ENCODE data around the gene HECA.
"Not testable (repeated sequence)": the region's sequence is repeated elsewhere in the genome, so short reads cannot be mapped to it uniquely, and the experiment has no call there.

HECA gene

DNA sequence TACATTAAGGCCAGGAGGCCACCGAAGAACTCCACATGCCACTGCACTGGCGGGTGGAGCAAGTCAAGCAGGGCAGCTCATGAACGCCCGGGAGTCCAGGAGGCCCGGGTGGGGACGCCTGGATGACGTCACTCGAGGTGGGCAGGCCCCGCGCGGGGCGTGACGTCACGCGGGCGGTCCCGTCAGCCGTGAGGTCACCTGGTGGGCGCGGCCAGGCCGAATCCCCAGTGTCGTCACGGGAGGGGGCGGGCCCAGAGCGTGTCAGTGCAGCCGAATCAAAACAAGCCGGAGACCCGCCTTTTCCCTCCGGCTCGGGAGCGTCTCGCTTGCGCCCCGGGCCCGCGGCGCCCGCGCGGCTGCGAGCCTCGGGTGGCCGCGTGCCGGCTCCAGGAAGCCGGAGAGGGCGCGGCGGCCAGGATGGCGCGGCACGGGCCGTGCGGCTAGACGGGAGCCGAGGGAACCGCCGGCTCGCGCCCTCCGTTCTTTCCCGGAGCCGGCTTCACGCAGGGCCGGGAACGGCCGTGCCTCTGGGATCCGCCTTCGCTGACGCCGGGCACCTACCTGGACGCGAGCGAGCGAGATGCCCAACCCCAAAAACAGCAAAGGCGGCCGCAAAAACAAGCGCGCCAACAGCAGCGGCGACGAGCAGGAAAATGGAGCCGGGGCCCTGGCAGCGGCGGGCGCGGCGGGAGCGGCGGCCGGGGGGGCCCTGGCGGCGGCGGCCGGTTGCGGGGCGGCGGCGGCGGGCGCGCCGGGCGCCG, at the start of gene HECA:
Gene HECA (plus strand): TSS at position 264 of the 761 bp plus-strand sequence. CDS start 317 bp downstream, at position 581.
- DNase-seq (ENCODE audit: low spot score) = peak; percentile 96

- no peak for DNase-seq (ENCODE audit: low spot score)
Observed at GRCh38 chr6:139091826-139092225, 43.1 kb upstream of the HECA start.

DNA sequence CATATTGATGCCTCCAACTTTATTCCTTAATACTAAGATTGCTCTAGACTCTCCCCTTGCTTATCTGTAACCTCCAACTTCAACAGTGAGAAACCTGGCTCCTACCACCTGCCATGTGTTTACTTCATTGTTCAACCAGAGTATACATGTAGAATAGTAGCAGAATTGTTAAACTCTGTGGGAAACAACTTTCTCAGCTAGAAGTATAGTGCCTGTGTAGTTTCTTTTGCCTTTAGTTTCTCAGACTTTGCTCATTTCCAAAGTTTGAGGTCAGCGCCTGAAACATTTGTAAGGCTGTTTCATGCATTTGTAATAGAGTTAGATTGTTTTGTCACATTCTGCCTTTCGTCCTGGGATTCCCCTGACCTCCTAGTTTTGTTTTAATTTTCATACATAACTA, 34.9 kb upstream of the HECA start:
- no peak for DNase-seq (ENCODE audit: low spot score)

GRCh38 chr6:139107051-139107450, 27.8 kb upstream of the HECA start:
- DNase-seq (ENCODE audit: low spot score) = no peak

GRCh38 chr6:139108378-139108777, 26.5 kb upstream of the HECA start:
- DNase-seq (ENCODE audit: low spot score) = no peak

DNA sequence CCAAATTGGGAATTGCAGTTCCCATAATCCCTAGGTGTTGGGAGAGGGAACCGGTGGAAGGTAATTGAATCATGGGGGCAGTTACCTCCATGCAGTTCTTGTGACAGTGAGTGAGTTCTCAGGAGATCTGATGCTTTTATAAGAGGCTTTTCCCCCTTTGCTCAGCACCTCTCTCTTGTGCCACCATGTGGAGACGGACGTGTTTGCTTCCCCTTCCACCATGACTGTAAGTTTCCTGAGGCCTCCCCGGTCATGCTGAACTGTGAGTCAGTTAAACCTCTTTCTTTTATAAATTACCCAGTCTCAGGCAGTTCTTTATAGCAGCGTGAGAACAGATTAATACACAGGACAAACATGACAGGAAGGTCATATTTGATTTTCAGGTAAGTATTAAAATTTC, 25.3 kb upstream of the HECA start:
- DNase-seq (ENCODE audit: low spot score) = no peak

DNA sequence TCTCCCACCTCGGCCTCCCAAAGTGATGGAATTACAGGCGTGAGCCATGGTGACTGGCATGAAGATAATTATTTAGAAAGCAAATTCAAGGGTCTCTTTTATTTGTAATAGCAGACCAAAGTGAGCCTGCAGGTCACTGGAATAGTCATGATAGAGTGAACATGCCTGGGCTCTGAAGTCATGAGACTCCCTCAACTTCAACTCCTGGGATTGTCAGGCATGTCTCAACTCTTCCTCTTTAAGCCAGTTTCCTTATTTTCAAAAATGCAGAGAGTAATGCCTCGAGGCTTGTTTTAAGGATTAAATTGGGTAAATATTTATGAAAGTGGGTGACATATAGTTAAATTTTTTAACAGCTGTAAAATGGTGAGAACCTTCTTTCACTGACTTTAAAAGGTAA, 22.7 kb upstream of the HECA start:
- DNase-seq (ENCODE audit: low spot score) = no peak

DNA sequence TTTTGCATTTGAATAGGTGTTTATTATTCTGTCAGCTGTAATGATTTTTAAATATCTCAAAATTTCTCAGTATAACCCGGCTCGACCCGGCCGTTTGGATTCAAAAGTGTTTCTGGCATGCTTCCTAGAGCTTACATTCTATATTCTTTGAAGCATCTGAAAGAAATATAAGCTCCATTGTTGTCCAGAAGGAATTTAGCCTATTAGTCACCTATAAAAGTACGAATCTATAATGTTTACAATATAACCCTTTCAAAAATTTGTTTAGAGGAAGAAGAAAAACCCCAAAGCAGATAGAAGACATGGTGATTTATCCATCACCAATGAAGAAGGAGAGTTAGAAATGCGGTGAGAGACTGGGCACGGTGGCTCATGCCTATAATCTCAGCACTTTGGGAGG, 22.3 kb upstream of the HECA start:
- DNase-seq (ENCODE audit: low spot score) = no peak

DNA sequence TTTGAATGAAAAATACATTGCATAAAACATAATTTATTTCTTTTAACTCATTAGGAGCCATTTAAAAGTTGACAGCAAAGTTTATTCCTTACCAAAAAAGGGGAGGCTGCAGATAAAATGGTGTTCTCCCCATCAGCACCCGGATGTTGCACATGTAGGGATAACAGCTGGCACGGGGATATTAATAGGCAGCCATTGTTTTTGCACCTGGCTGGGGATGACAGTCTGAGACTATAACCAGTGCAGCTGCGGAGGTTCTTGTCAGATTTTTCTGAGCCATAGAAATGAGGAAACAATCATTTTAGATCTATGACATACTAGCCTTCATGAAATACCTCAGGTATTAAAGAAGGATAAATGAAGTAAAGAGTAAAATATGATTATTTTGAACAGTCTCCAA, 20.1 kb upstream of the HECA start:
- no peak for DNase-seq (ENCODE audit: low spot score)

GRCh38 chr6:139115989-139116758, 18.7 kb upstream of the HECA start:
- DNase-seq (ENCODE audit: low spot score) = no peak

DNA sequence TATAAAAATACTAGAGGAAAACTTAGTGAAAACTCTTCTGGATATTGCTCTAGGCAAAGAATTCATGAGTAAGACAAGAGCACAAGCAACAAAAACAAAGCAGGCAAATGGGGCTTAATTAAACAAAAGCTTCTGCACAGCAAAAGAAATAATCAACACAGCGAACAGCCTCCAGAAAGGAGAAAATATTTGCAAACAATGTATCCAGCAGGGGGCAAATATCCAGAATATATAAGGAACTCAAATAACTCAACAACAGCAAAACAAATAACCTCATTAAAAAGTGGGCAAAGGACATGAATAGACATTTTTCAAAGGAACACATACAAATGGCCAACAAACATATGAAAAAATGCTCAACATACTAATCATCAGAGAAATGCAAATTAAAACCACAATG, 17.1 kb upstream of the HECA start:
- DNase-seq (ENCODE audit: low spot score) = no peak

GRCh38 chr6:139119552-139119951, 15.3 kb upstream of the HECA start:
- no peak for DNase-seq (ENCODE audit: low spot score)

DNA sequence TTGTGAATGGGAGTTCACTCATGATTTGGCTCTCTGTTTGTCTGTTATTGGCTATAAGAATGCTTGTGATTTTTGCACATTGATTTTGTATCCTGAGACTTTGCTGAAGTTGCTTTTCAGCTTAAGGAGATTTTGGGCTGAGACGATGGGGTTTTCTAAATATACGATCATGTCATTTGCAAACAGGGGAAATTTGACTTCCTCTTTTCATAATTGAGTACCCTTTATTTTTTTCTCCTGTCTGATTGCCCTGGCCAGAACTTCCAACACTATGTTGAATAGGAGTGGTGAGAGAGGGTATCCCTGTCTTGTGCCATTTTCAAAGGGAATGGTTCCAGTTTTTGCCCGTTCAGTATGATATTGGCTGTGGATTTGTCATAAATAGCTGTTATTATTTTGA, 12.1 kb upstream of the HECA start:
- not testable (repeated sequence) for DNase-seq (ENCODE audit: low spot score)

- DNase-seq (ENCODE audit: low spot score) = peak; percentile 58
Observed at GRCh38 chr6:139124887-139125672, 9.8 kb upstream of the HECA start.

DNA sequence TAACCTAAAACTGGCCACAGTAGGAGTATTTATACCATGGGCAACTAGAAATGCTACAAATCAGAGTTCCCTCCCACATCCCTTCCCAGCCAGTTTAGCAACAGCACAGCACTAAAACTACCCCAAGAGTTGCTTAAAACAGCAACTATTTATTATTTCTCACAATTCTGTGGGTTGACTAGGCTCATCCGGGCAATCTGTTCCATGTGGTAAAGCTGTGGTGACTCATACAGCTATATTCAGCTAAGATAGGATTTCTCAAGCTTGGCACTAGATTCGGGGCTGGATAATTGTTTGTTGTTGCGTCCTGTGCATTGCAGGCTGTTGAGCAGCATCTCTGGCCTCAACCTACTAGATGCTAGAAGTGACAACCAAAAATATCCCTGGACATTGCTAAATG, 8.6 kb upstream of the HECA start:
- DNase-seq (ENCODE audit: low spot score) = no peak

DNA sequence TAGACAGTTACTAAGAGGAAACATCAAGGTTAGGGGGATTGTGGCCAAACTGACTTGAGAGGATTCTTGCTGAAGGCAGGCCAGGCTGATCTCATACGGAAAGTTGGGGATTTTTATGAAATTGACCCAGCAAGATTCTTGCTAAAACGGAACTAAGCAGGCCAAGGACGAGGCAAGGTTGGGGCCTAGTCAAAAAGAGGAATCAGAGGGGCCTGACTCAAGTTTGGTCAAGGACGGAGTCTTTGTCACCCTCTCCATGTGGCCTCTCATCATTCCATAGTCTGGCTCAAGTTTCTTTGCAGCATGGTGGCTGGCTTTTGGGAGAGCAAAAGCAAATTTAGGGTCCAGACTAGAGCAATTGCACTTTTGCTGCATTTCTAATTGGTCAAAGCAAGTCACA, 7.9 kb upstream of the HECA start:
- no peak for DNase-seq (ENCODE audit: low spot score)

DNA sequence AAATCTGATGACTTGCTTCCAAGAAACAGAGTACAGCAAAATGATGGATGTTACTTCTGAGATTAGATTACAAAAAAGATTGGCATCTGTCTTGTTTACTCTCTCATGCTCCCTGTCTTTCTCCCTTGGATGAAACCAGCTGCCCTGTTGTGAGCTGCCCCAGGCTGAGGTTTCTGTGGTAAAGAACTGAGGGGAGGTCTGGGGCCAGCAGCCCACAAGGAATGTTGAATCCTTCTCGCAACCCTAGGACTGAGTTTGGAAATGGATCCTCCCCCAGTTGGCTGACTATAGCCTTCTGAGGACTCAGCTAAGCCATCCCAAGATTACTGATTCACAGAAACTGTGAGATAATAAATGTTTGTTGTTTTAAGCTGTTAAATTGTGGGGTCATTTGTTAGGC, 5.6 kb upstream of the HECA start:
- no peak for DNase-seq (ENCODE audit: low spot score)

DNA sequence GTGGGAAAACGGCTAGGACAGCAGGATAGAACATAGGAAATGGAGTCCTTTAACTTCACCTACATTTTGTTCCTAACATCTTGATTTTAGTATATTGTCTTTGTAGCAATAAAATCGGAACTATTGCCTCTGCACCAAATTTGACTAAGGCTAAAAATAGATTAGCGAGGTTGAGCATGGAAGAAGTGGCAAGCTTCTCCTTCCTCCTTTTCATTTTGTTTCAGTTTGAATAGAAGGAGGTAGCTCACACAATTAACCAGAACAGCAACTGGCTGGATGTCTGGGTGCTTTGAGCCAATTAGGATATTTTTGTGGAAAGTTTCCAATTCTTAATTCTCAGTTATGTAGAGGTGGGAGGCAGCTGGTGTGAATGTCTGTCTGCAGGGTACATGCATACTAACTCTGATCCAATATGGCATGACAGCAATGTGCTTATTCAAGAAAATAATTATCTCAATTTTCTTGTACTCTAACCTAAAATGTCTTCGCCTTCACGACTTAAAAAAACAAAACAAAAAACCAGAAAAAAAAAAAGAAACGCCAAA, 3.1 kb upstream of the HECA start:
- no peak for DNase-seq (ENCODE audit: low spot score)

GRCh38 chr6:139133262-139134063, 1.4 kb upstream of the HECA start:
- DNase-seq (ENCODE audit: low spot score) = no peak

- DNase-seq (ENCODE audit: low spot score) = no peak
Observed at GRCh38 chr6:139134064-139134395, 850 bp upstream of the HECA start.

All from iPS-NIHi11 (cell line).